GM18873 (cell line): ENCODE measurements around the gene FKBP1B.
"Not testable (repeated sequence)": the region's sequence is repeated elsewhere in the genome, so short reads cannot be mapped to it uniquely, and the experiment has no call there.

Experiments
- ATAC-seq: cut with Tn5 transposase; IDR thresholded peaks from one replicate; pipeline ENCODE4 v1.9.1; 2021; ENCODE audit warnings: mild to moderate bottlenecking, moderate library complexity, moderate number of reproducible peaks; ENCODE audit not compliant: unreplicated experiment, low FRiP score

FKBP1B gene

DNA sequence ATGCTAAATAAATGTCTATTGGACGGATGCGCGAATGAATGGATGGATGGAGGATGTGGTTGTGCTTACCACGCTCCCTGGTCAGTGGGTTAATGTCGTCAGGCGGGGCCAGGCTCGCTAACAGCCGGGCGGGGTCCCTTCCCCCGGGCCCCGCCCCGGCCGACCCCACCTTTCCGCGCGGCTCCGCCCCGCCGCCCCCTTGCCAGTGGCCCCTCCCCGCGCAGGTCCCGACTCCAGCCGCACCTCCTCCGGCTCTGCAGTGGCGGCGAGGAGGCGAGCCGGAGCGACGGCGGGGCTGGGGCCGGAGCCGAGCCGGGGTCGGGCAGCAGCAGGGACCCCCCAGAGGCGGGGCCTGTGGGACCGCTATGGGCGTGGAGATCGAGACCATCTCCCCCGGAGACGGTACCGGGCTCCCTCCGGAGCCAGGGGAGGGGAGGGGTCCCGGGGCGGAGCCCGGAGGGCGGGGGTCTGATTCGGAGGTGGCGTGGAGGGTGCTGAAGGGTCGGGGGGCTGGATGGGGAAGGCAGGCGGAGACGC is at the start of gene FKBP1B:
Gene FKBP1B (plus strand): TSS at position 257 of the 537 bp plus-strand sequence. CDS start 109 bp downstream, at position 366.
- ATAC-seq: no peak

DNA sequence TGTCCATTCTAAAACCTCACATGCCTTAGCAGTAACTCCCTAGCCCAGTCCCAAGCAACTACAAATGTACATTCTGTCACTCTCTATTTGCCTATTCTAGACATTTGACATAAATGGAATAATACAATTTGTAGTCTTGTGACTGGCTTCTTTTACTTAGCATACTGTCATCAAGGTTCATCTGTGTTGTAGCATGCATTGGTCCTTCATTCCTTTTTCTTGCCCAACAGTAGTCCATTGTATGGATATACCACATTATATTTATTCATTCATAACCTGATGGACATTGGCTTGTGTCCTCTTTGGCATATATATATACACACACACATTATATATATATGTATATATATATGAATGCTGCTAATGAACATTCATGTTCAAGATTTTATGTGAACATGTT is 41.8 kb upstream of the FKBP1B start:
- no peak for ATAC-seq

DNA sequence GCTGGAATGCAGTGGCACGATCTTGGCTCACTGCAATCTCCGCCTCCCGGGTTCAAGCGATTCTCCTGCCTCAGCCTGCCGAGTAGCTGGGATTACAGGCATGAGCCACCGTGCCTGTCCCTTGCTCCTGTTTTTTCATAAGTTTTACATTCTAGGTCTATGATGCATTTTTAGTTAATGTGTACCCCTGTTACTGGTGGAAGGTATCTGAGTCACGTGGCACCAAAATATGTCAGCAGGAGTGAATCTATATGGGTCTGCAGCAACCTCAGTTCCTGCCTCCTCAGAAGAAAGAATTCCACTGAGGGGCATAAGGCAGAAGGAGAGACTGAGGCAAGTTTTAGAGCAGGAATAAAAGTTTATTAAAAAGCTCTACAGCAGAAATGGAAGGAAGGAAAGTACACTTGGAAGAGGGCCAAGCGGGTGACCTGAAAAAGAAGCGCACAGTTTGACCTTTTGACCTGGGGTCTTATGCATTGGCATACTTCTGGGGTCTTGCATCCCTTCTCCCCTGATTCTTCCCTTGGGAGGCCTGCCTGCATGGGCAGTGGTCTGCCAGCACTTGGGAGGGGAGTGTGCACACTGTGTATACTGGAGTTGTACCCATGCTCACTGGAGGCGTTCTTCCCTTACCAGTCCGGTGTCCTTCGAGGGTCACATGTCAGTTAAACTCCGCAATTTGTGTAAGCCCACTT is 40.7 kb upstream of the FKBP1B start:
- ATAC-seq: no peak

DNA sequence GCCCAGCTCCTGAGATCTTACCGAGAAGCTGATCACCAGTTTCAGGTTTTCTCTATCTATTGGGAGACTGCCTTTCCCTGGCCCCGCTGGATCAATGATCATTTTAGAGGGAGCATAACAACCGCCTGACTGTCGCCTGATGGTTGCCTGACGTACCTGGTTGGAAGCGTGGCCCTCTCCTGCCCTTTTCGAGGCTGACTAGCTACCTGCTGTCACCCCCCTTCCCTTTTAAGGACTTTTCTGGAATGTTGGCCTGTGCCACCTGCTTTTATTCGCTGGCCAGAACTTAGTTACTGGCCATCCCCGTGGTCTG is 40.2 kb upstream of the FKBP1B start:
- no peak for ATAC-seq

DNA sequence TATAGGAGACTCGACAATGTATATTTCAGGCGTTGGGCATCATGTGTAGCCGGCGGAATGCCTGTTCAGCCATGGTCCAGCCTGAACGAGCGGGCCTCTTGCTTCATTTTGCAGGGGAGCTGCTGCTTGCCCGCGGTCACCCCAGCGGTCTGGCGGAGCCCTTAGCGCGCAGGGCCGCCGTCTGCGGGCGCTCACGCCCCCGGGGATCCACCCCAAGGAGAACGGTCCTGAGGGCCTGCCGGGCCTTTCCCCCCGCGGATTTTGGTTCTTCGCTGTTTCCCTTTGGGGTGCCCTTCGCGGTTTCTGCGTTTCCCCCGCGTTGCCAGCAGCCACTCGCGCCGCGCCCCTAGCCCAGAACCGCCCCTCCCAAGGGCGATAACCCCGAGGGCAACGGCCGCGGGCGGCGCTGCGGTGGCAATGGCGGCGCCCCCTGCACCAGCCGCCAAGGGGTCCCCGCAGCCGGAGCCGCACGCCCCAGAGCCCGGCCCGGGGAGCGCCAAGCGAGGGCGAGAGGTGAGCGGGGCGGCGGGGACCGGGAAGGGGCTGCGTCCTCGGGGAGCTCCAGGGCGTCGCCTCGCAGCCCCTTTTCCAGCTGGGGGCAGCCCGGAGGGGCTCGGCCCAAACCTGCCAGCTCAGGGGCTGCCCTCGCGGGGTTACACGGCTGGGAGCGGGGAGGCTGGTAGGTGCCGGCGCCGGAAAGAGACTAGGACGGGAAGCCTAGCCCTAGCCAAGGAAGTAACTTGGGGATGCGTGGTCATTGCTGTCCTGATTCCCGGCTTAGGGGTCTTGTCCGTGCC is 39.7 kb upstream of the FKBP1B start, which contains the start of gene MFSD2B:
Gene MFSD2B (plus strand): TSS at position 406 of the 797 bp plus-strand sequence. CDS start 12 bp downstream, at position 418.
- no peak for ATAC-seq

DNA sequence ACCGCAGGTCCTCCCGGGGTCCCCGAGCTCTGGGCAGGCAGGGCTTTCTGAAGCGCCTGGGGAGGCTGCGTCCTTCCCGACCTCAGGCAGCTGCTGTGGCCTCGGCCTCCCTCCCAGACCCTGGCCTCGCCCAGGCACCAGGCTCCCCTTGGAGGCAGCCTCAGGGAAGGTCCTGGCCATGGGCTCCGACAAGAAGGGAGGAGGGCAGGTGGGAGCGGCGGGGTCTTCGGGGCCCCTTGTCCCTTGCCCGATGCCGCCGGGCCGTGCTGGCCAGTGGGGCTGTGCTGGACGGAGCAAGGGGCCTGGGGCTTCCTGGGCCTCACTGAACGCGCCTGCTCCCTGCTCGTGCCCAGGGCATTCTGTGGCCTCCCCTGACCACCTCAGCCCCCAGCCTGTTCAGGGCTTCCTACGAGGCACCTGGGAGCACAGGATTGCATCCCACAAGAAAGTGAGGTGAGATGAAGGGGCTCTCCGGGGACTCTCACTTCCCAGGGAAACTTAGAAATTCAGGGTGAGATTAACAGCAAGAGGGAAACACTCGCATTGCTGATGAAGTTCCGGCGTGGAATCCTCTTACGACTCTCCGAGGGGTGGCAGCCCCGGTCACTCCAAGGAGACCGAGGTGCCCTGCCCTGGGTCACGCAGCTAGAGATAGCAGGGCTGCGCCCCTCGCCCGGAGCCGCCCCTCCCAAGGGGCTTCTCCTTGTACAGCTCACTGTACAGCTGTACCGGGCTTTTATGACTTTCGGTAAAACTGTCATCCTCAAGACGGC is 38.9 kb upstream of the FKBP1B start:
- no peak for ATAC-seq

DNA sequence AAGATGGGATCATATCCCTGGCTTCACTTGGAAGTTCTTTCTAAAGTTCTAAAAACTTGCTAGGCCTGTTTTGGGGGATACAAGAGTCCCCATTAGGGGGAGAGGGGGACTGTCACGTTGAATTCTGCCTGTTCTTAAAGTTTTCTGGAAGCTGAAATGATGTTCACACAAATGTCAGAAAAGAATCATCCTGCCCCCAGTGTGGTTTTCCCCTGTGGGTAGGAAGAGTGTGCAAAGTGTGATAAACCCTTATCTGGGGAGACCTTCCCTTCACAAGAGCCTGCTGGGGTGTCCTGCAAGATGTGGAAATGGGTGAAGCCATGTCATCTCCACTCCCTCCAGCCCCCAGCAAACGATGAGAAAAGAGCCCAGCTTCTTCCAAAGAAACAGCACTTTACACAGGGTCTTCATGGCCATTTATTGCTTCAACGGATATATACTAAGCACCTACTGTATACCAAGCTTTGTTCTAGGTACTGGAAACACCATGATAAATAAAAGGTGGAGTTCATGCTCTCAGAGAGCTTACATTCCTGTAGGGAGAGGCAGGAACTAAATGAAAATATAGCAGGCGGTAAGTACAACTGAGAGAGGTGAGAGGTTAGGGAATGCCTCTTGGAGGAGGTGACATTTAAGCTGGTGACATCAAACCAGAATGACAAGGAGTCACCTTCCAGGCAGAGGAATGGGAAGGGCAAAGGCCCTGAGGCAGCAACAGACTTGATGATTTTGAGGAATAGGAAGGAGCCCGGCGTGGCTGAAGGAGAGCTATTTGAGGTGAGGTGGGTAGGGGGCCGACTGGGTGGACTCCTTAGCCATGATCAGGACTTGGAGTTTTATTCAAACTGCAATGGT is 38.1 kb upstream of the FKBP1B start:
- ATAC-seq: no peak

DNA sequence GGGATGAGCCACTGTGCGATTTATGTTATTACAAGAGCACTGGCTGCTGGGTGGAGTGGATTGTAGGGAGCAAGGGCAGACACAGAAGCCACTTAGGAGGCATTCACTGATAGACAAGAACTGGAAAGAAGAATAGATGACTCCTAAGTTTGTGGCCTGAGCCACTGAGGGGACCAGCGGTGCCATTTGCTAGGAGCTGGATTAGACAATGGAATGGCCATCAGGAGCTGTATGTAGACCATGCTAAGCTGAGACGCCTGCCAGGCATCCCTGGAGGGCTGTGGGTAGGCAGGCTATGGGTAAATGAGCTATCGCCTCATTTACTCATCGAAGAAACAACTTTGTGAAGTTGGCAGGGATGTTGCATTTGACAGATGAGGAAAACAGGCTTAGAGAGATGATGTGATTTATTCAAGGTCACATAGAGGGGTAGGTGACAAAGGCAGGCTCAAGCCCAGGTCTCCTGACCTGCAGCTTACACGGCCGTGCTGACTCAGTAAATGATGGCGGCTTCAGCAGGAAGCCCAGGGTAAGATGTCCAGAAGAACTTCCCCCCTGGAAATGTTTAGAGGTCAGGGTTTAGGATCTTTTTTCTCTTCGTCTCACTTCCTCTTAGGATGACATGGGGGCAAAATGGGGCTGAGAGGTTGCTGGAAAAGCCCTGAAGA is 36.9 kb upstream of the FKBP1B start:
- ATAC-seq: no peak

DNA sequence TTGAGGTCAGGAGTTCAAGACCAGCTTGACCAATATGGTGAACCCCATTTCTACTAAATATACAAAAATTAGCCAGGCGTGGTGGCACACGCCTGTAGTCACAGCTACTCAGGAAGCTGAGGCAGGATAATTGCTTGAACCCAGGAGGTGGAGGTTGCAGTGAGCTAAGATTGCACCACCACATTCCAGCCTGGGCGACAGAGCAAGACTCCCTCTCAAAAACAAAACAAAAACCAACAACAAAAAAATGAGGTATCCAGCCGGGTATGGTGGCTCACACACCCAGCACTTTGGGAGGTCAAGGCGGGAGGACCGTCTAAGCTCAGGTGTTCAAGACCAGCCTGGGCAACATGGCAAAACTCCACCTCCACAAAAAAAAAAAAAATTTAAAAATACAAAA is 34.6 kb upstream of the FKBP1B start:
- ATAC-seq: not testable (repeated sequence)

DNA sequence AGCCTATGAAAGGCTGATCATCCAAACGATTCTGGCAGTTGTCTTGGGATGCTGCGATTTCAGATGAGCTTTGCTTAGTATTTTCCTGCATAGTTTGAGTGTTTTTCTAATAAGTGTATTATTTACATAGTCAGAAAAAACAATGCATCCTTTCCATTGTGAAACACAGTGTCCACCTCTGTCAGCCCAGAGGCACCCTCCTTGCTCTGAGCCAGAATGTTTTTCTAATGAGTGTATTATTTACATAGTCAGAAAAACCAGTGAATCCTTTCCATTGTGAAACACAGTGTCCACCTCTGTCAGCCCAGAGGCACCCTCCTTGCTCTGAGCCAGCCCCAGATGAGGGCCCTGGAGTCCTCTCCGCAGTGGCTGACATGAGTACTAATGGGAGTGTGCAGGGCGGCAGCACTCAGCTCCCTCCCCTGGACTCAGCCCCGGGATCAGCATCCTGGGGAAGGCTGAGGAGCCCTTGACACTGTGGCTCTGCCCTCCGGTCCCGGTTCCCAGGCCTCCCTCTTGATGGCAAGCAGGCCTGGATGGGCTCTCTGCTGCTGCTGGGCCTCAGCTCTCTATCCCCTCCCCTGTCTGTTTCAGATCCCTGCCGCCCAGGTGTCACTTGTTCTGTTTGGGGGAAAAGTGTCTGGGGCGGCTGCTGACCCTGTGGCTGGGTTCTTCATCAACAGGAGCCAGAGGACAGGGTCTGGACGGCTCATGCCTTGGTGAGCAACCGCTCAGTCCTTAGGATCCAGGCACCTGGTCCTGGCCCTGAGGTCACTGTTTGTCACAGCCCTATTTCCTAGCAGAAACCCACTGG is 33.8 kb upstream of the FKBP1B start:
- no peak for ATAC-seq

DNA sequence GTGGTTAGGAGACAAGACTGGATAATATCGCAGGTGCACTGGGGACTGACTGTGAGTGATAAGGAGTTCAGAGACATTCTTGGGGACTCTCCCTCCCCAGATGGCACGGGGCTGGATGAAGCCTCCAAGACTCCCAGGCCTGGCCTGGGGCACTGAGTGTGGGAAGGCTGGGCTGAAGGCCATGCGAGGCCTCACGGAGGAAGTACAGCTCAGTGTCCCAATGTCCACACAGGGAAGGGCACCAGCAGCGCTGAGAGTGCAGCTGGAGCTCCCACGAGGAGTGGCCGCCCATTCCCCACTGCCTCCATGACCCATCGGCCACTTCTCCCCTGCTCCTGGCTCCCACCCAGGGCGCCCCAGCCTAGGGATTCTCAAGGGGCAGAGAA is 33.2 kb upstream of the FKBP1B start:
- no peak for ATAC-seq

DNA sequence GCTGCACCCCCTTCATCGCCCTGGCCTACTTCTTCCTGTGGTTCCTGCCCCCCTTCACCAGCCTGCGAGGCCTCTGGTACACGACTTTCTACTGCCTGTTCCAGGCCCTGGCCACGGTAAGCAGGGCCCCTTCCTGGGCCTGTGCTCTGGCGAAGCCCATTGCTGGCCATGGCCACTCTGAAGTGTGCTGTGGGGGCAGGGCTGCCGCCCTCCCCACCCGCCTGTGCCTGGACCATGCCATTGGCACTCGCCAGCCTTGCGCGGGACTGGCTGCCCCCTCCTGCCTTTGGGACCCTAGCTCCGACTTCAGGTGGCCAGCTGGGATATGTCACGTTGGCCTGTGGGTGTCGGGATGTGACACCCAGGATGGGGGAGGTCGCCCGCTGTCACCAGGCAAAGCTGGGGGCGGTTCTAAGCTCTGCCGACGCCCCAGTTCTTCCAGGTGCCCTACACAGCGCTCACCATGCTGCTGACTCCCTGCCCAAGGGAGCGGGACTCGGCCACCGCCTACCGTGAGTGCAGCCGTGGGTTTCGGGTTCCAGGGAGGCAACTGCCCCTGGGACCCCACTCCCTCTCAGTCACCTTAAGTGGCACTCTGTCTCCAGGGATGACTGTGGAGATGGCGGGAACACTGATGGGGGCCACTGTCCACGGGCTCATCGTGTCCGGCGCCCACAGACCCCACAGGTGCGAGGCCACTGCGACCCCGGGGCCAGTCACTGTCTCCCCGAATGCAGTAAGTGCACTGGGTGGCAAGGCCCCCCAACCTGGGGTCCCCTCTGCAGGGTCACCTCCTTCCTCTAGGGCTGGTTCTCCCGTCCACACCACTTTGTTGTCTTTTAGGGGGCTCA is 32.5 kb upstream of the FKBP1B start:
- no peak for ATAC-seq

DNA sequence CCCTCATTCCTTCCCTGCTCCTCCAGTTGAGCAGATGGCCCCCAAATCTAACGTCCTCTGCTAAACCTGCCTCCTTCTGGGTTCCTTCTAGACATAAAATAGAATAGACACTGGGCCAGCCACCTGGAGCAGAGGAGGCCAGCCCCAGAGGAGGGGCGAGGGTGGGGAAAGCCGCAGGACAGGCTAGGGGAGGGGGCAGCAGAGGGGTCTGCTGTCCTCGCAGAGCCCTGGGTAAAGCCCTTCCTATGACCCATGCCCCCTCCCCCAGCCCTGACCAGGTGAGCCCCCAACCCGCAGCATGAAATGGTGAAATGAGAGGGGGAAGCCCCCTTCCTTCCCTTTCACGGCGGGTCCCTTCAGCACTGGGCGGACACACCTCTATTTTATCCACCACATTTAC is 31.8 kb upstream of the FKBP1B start:
- ATAC-seq: no peak

DNA sequence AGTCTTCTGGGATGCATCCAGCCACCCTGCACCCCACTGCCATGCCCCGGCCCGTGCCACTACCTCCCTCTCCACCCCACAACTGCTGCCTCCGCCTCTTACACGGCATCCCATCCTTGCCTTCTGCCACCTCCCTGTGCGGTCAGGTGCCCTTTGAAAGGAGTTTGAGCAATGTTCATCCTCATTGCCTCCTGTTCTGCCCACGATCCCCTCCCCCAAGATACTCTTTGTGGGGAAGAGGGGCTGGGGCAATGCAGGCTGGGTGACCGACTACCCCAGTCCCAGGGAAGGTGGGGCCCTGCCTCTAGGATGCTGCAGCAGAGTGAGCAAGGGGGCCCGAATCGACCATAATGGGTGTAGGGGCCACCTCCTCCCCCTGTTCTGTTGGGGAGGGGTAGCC is 31.3 kb upstream of the FKBP1B start:
- no peak for ATAC-seq

DNA sequence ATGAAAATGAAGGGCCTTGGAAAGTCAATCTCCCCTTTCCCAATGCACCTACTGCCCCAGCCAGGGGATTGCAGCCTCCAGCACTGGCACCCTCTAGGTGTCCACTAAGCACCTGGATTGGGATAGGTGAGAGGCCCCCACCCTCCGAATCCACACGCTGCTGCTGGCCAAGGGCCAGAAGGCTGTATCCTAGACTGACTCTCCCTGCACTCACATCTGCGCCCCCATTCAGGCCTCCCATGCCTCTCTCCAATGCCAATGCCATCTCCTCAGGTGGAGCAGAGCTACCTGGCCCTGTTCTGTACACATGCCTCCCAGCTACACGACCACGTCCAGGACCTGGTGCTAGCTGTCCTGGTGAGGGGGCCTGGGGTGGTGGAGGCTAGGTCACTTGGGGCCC is 29.8 kb upstream of the FKBP1B start:
- no peak for ATAC-seq

DNA sequence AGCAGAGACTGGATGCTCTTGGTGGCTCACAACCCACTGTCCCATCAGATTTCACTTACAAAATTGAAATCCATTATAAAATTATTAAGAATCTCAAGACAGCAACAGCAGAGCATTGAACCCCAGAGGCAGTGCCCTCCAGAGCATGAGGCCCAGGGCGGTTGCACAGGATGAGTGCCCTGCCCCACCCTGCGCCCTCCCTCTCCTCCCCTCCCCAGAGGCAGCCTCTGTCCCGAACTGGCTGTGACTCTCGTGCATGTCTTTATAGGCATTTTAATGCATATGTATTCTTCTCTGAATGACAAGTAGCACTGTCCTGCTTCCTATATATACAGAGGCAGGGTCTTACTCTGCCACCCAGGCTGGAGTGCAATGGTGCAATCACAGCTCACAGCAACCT is 29.3 kb upstream of the FKBP1B start:
- no peak for ATAC-seq

DNA sequence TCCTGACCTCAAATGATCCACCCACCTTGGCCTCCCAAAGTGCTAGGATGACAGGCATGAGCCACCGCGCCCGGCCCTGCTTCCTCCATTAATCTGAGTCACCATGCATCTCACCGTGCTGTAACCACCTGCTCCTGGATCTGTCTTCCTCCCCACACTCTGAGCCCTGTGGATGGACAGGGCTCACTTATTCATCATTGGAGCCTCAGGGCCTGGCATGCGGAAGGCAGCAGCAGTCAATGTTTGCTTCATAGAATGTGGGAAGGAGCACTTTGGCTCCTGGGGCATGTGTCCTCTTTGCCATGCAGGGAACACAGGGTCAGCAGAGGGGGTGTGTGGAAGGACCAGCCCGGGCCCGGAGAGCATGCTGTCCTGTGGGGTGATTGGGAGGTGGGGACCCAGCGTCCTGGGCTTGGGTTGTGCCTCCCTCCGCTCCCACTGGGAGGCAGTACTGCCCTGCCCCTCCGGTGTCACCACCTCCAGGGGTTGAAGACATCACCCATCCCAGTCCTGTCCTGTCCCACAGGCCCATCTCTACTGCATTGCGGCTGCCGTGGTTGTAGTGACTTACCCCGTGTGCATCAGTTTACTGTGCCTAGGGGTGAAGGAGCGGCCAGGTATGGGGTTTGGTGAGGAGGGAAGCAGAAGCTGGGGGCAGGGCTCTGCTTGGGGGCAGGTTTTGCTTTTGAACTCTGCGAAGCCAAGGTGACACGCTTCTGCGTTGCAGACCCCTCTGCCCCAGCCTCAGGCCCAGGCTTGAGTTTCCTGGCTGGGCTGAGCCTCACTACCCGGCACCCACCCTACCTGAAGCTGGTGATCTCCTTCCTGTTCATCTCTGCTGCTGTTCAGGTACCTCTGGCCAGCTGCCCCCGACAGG is 28.2 kb upstream of the FKBP1B start:
- ATAC-seq: no peak
